Epithelial cell of proximal tubule (primary cell): Measurements from ENCODE around the gene EZH1. TPM values are rescaled to one million over a fixed set of nuclear protein-coding genes. Genes with fewer than 3 reads are reported as not detected.

Source experiments
- DNase-seq: peaks from one replicate; pipeline ENCODE4 v3.0.0-alpha.2; 2011; ENCODE audit warnings: low read depth
- H3K4me3 ChIP-seq: 2 replicates; pipeline ENCODE4 v1.5.1; 2011; ENCODE audit warnings: low read depth, mild to moderate bottlenecking, low read length
- CTCF ChIP-seq: conservative IDR thresholded peaks from 2 replicates; pipeline ENCODE4 v1.5.1; 2012; ENCODE audit warnings: low read depth, mild to moderate bottlenecking, low read length
- total RNA-seq: library from RNA; depleted of rRNA; stranded (reverse); fragments of >200 nt; gene quantifications from 2 replicates; pipeline ENCODE4 v1.2.3, GENCODE V29; 2015

The EZH1 gene
- total RNA-seq, 1 donor from 2014 or later = 14.4 TPM

GRCh38 chr17:42677921-42678781, 66.7 kb downstream of the EZH1 start:
- no peak for TF ChIP-seq CTCF
- peak overlapping the region; percentile 68 for H3K4me3 ChIP-seq
- no peak for DNase-seq

- DNase-seq = peak; percentile 89
- no peak for TF ChIP-seq CTCF
- peak overlapping the region; percentile 96 for H3K4me3 ChIP-seq
Measured at GRCh38 chr17:42677012-42677857, 67.6 kb downstream of the EZH1 start.

- DNase-seq = no peak
- peak within 1 kb of the TSS; percentile 96 for H3K4me3 ChIP-seq
- peak; percentile 24 for TF ChIP-seq CTCF
Measured at GRCh38 chr17:42676424-42677011, 68.3 kb downstream of the EZH1 start, which contains the start of gene PLEKHH3. PLEKHH3 (minus strand) TSS chr17:42676994; CDS start chr17:42676563, 431 bp downstream.

GRCh38 chr17:42675965-42676423, 68.8 kb downstream of the EZH1 start:
- DNase-seq = no peak
- no peak for TF ChIP-seq CTCF
- peak overlapping the region; percentile 96 for H3K4me3 ChIP-seq

GRCh38 chr17:42675348-42675964, 69.4 kb downstream of the EZH1 start:
- H3K4me3 ChIP-seq = peak overlapping the region; percentile 96
- TF ChIP-seq CTCF = no peak
- no peak for DNase-seq

- no peak for DNase-seq
- TF ChIP-seq CTCF = no peak
- H3K4me3 ChIP-seq = peak overlapping the region; percentile 96
Measured at GRCh38 chr17:42674755-42675347, 70.0 kb downstream of the EZH1 start.
